Keratinocyte (primary cell): ENCODE results near the gene CRYBA2.

Source experiments
- EZH2 ChIP-seq: IDR thresholded peaks from one replicate; pipeline ENCODE4 v1.6.1; 2012; ENCODE audit warnings: inconsistent platforms, mild to moderate bottlenecking, low read length, moderate library complexity
- TF ChIP-seq, protein P1 (sequence below), 3 experiments: IDR thresholded peaks in 1 of 3; conservative IDR thresholded peaks in 1 of 3; optimal IDR thresholded peaks in 1 of 3; 2 replicates in 2 of 3; 3 replicates in 1 of 3; pipeline versions ENCODE3 to v1.5.1; 2011; ENCODE audit warnings: low read length in 3 of 3, mild to moderate bottlenecking in 3 of 3, moderate library complexity in 2 of 3, control low read depth in 1 of 3, inconsistent platforms in 1 of 3; ENCODE audit not compliant: insufficient read depth in 2 of 3; ENCODE audit errors: extremely low read depth in 1 of 3

DNA sequence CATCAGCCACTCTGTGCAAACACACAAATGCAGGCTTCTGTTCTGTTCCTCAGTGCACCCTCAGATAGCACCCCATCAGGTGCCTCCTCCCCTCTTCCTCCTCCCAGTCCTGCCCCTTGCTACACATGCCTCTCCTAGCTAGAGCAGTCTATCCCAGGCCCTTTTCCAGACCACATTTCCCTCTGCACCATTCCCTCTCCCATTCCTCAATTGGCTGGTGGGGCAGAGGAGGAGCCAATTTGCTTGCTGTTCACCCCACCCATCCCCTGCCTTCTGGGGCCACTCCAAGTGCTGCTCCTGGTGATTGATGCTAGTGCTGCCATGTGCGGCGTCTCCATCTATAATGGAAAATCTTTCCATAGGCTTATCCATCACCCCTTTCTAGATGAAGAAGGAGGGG, 42.7 kb upstream of the CRYBA2 start:
- TF ChIP-seq, protein P1, sequence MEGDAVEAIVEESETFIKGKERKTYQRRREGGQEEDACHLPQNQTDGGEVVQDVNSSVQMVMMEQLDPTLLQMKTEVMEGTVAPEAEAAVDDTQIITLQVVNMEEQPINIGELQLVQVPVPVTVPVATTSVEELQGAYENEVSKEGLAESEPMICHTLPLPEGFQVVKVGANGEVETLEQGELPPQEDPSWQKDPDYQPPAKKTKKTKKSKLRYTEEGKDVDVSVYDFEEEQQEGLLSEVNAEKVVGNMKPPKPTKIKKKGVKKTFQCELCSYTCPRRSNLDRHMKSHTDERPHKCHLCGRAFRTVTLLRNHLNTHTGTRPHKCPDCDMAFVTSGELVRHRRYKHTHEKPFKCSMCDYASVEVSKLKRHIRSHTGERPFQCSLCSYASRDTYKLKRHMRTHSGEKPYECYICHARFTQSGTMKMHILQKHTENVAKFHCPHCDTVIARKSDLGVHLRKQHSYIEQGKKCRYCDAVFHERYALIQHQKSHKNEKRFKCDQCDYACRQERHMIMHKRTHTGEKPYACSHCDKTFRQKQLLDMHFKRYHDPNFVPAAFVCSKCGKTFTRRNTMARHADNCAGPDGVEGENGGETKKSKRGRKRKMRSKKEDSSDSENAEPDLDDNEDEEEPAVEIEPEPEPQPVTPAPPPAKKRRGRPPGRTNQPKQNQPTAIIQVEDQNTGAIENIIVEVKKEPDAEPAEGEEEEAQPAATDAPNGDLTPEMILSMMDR (optimal IDR thresholded peaks at IDR 0.05 in 1 of 3, IDR thresholded peaks at IDR 0.05 in 1 of 3, conservative IDR thresholded peaks at IDR 0.05 in 1 of 3; ENCODE audit: extremely low read depth in 1 of 3, insufficient read depth in 2 of 3, low read length in 3 of 3) = no peak
- no peak for TF ChIP-seq EZH2
